ENCODE results near the gene CENPF. TPM values are rescaled to one million over a fixed set of nuclear protein-coding genes. Genes with fewer than 3 reads are reported as not detected.

The CENPF gene
- total and polyA plus RNA-seq, 2 of the 13 experiments (the other 11 are each of a cell fraction or from before 2014, with no cell fraction given), result 14.7 to 84.9 TPM

- Histone ChIP-seq H3K9ac (ENCODE audit: insufficient read depth, low read depth, low read length) (no peak overlapping the region), H2AFZ (ENCODE audit: low read length) (no peak overlapping the region), H3K4me3 (replicated peaks in 1 of 3; ENCODE audit: insufficient read depth in 1 of 3, low read depth in 2 of 3, low read length in 3 of 3) (no peak overlapping the region), H4K20me1 (ENCODE audit: insufficient read depth, low read length) (no peaks in the 10 kb centered on the region), H3K36me3 (replicated peaks in 1 of 2; ENCODE audit: control insufficient read depth in 1 of 2, insufficient read depth in 2 of 2, low read length in 2 of 2) (no peaks in the 10 kb centered on the region), H3K27ac (ENCODE audit: extremely low read length, insufficient read depth, low read length) (no peak overlapping the region), H3K4me2 (ENCODE audit: low read depth, low read length) (no peak overlapping the region), H3K79me2 (ENCODE audit: insufficient read depth, low read length) (no peaks in the 10 kb centered on the region), H3K9me3 (ENCODE audit: low read length) (no peaks in the 10 kb centered on the region), H3K4me1 (ENCODE audit: insufficient read depth, low read length) (no peaks in the 10 kb centered on the region), H3K27me3 (ENCODE audit: control insufficient read depth in 1 of 2, insufficient read depth in 2 of 2, low read length in 2 of 2) (peaks cover 2 to 4% of the 10 kb centered on the region in 2 experiments; a peak in 1 of 5 replicates)
- ATAC-seq (no peak), DNase-seq (ENCODE audit: low spot score) (no peak), FAIRE-seq (no peak)
- 45% methylated on average over 7 of the region's 7 CpGs for WGBS (ENCODE audit: low lambda C conversion rate)
- in situ Hi-C loops (cut with HindIII; ENCODE audit: extremely low pct_ligation_motif_present, low pct_unique_long_range_greater_than_20kb), result loop anchor here (10.0 kb wide), 2 partner anchors 249 to 369 kb away; no protein-coding TSS in a partner anchor
- ChIA-PET POLR2A (no interaction called here), CTCF (ENCODE audit: low intra/inter-chr PET ratio, low total read pairs) (interaction anchor here (1.6 to 1.9 kb wide), 2 partner anchors 195 to 251 kb away, joined by 18 to 29 read pairs; no protein-coding TSS in a partner anchor)
- intact Hi-C loops (cut with micrococcal nuclease; ENCODE audit: unreplicated experiment), result loop anchor here (10.0 kb wide), 1 partner anchor 369 kb away; no protein-coding TSS in a partner anchor
- no TSS peak for BruUV-seq (replicated peaks)
- TF ChIP-seq MAZ (IDR thresholded peaks at IDR 0.05; ENCODE audit: borderline replicate concordance, low read depth, low read length) (no peak), MAZ (CRISPR knock-in tag; IDR thresholded peaks at IDR 0.05; ENCODE audit: low read depth) (no peak), MAX (IDR thresholded peaks at IDR 0.05) (no peak), GZF1 (CRISPR knock-in tag; IDR thresholded peaks at IDR 0.05) (no peak), ZNF546 (CRISPR knock-in tag; conservative IDR thresholded peaks at IDR 0.05) (no peak), ZBTB40 (IDR thresholded peaks at IDR 0.05) (no peak), ZBTB40 (CRISPR knock-in tag; IDR thresholded peaks at IDR 0.05) (no peak), RELA (CRISPR knock-in tag; IDR thresholded peaks at IDR 0.05) (no peak), DMAP1 (CRISPR knock-in tag; IDR thresholded peaks at IDR 0.05) (no peak), TSC22D2 (CRISPR knock-in tag; IDR thresholded peaks at IDR 0.05; ENCODE audit: borderline replicate concordance) (no peak), PRDM15 (CRISPR knock-in tag; IDR thresholded peaks at IDR 0.05) (no peak), ZMYM4 (CRISPR knock-in tag; IDR thresholded peaks at IDR 0.05) (no peak)
Observed at GRCh38 chr1:214583824-214584554, 19.0 kb upstream of the CENPF start.
